ENCODE measurements around the gene PHF23.

Gene PHF23

DNA sequence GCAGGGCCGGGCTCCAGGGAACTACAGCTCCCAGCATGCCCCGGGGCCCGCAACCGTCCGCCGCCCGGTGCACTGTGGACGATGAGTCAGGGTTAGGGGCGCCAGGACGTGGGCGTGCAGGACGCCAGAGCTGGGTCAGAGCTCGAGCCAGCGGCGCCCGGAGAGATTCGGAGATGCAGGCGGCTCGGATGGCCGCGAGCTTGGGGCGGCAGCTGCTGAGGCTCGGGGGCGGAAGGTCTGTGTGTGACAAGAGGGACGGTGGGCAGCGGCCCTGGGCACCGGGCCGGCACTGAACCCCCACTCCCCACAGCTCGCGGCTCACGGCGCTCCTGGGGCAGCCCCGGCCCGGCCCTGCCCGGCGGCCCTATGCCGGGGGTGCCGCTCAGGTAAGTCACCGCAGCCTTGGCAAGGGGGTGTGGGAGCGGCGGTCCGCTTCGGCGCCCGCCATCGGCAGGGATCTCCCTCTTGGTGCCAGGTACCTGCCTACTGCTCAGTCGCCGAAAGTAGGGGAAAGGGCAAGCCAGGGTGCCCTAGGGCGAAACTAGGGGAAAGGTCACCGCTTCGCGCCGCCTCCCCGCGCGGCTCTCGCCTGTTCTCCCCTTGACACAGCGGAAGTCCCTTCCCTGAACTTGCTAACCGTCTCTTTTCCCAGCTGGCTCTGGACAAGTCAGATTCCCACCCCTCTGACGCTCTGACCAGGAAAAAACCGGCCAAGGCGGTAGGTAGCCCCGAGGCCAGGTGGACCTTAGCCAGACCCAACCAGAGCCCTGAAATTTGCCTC lies 19.3 kb downstream of the PHF23 start, which contains the start of the genes ACADVL and DLG4:
ACADVL (plus strand) TSS at position 127 of the 781 bp plus-strand sequence; CDS start at position 174, 47 bp downstream.
DLG4 (minus strand) TSS at position 25 of the 781 bp plus-strand sequence.
- DNase-seq: peak; percentile 44

DNA sequence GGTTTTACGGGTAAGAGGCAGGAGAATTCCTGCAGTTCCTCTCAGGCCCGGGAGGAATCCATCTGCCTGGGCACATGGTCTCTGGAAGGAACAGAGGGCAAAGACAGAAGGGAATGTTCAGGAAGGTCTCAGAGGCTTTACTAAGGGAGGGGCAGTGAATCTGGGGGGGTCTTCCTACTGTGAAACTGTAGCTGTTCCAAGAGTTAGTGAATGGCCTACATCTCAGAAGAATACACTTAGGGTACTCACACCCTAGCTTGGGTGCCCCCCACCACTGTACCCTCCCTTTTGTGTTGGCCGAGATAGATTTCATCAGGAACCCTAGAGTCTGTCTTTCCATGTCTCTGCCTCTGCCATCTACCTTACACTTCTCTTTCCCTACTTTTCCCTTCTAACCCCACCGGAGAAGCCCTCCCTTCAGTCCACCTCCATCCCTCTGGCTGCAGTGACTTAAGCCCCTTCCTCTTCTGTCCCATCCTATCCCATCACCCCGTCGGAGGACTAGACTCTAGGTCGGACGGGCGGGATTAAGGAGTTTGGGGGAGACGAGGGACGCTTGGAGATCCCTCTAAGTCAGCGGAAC lies 19.9 kb downstream of the PHF23 start:
- no peak for DNase-seq

DNA sequence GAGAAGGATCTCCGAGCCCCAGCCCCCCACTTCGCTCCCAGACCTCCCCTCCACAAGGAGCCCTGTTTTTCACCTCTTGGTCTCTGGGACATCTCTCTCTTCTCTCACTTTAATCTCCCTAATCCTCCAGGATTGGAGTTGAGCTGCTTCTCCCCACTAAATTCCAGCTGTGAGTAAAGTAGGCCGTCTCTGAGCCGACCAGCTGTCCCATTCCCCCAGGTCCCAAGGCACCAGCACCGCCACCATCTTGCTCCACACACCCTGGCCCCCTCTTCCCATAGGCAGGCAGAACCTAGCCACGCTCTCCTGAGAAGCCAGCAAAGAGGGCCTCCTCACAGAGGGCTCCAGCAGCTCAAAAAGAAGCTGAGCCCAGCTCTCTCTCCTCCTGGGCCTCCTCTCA lies 20.5 kb downstream of the PHF23 start:
- DNase-seq: no peak

DNA sequence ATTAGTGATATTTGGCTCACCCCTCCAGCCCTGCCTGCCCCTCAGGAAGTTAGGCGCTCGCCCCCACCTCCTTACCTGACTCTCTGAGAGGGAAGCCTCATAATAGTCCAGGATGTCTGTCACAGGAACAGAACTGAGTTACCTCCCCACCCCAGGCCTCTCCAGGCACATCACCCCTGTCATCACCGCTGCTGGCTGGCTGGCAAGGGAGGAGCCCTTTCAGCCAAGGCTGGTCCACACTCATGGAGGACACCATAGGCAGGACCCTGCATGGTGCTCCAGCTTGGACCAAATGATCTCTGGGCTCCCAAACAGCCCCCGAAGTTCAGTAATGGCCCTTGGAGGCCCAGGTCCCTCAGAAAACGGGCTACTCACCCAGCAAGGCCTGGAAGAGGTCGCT lies 21.1 kb downstream of the PHF23 start:
- no peak for DNase-seq

DNA sequence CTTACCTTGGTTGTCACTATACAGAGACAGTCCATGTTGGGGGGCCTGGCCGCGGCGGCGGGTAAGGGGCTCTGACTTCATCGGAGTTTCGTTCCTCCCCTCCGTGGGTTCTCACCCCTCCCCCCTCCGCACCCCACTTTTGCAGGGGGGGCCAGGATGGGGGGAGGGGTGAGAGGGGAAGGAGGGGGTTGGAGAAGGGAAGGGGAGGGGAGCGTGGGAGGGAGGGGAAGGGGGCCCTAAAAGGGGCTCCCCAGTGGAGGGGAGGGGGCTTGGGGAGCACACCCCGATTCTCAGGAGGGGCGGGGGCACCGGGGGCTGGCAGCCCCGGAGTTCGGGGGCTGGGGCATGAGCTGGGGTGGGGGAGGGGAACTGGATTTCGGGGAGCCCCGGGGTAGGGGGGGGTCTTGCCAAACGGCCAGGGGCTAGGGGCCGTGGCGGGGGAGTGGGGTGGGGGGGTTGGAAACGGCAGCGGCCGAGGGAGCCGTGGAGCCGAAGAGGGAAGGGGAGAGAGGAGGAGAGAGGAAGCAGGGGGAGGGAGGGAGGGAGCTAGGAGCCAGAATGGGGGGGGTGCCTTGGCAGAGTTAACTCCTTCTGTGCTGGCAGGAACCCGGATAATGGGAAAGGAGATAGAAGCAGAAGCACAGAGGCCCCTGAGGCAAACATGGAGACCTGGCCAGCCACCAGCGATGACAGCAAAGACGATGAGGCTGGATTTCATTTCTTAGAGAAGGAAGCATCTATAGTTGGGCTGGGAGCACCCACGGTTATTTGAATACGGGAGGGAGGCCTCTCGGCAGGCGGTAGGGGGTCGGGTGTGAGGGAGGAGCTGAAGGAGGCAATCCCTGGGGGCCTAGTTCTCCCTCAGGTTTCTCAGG lies 21.9 kb downstream of the PHF23 start:
- peak; percentile 26 for DNase-seq

DNA sequence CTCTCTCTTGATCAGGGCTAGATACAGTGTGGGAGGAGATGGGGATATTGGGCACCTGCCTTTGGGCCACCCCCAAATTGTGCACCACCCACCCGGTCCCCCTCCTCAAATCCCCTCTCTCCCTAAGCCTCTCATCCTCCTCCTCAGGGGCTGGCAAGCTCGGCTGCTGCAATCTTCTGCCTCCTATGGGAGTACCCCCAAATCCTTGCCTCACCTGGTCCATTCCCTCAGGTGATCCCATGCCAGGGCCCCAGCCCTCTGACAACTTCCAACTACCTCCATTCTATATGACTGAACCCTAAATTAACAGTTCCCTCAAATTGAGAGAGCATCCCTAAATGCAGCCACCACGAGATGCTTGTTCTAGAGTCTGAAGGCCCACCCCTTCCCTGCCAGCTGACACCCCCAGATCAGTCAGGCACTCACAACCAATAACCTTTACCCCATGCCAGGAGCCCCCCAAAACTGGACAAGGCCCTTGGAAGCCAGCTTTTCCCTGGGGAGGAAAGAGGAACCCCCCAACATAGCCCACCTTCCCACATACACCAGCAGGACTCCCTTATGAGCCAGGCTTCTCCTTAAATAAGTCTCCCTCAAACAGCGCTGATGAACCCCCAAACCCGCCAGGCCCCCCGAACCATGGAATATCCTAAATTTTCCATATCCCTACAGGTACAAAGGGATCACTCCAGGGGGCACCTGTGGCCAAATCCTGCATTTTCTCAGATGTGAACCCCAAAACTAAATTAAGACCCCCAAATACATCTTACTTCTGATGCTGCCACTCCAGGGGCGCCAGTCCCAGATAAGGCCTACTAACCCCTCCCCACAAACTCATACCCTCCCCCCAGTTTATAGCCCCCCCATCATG lies 22.8 kb downstream of the PHF23 start:
- DNase-seq: no peak

DNA sequence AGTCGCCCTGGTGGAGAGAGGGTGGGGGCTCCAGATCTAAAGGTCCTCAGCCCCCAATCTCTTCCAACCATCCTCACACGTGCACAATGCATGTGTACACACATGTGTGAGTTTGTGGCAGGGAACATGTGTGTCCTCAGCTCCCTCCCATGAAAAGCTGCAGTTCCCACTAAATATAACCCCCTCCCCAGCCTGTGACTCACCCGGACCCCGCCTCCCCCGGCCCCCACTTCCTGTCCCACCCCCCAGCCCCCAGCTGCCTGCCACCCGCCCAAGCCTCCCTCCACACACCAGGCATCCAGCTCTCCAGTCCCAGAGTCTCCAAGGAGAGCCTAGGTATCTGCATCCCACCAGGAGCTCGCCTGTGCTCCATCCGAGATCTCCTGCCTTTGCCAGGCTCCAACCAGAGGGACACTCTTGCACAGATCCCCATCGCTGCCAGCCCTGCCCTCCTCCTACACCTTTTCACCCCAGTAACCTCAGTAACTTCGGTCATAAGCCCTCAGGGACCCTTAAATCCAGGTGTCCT lies 23.5 kb downstream of the PHF23 start:
- DNase-seq: no peak

DNA sequence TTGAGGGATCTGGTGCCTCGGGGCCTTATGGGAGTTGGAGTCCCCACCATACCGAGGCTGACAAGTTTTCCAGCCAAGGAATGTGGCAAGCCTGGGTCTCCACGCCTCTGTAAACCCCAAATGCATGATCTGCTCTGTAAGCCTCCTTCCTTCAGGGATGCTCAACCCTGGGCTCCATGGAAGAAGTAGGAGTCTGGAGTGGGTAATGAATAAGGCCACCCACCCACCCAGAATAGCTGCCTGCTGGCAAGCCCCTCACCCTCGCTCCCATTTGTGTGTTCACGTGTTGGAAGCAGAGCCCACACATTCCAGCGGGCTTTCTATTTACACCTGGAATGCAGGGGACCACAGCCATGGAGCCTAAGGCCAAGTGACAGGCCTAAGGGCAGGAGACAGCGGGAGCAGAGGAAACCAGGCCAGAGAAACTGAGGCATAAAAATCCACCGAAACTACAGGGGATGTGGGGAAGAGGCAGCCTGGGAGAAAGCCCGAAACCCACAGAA lies 24.1 kb downstream of the PHF23 start:
- no peak for DNase-seq

DNA sequence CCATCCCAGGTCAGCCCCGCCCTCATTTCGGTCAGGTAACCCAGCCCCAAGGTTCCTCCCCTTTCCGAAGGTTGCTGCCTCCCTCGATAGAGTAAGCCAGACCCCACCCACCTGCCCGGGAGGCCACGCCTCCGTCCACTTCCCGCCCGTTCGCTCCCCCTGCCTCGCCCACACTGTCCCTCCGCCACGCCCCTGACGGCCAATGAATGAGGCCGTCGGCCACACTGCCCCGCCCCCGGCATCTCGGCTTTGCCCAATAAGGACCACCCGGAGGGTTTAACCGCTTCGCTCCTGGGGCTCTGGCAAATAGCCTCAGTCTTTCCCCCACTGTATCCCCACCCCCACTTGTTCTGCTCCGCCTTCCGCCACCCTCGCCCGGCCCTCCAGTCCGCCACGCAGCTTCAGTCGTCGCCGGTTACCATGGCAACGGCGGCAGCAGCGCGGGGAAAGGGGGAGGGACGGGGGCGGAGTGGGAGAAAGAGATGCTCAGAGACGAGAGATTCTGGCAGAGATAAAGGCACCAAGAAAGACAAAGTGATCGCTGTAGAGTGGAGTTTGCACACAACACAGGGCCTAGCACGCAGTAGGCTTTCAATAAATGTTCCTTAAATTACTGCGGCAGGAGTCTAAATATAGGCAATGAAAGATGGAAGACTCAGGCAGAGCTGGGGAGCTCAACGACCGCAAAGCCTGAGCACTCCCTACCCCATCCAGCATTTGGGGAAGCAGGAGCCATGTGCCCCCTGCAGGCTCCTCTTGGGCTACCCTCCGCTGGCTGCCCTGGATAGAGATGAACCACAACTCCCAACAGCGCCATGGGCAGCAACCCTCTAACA lies 24.7 kb downstream of the PHF23 start:
- DNase-seq: peak; percentile 98

DNA sequence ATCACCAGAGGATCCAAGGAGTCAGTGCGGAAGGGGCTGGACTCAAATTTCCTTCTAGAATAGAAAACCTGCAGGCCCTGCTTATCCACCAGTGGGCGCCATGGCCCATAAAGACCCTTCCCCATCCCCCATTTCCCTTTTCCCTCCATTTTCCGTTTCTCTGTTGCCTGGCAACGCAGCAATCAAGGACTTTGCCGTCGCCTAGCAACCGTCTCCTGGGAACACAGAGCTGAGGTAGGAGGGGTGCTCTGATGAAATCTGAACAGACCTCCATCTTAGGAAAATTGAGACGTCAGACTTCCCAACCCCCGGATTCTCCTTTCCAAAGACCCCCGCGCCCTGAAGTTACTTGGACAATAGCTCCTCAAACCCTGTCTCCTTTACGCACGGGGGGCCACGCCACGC lies 25.4 kb downstream of the PHF23 start:
- peak; percentile 96 for DNase-seq

DNA sequence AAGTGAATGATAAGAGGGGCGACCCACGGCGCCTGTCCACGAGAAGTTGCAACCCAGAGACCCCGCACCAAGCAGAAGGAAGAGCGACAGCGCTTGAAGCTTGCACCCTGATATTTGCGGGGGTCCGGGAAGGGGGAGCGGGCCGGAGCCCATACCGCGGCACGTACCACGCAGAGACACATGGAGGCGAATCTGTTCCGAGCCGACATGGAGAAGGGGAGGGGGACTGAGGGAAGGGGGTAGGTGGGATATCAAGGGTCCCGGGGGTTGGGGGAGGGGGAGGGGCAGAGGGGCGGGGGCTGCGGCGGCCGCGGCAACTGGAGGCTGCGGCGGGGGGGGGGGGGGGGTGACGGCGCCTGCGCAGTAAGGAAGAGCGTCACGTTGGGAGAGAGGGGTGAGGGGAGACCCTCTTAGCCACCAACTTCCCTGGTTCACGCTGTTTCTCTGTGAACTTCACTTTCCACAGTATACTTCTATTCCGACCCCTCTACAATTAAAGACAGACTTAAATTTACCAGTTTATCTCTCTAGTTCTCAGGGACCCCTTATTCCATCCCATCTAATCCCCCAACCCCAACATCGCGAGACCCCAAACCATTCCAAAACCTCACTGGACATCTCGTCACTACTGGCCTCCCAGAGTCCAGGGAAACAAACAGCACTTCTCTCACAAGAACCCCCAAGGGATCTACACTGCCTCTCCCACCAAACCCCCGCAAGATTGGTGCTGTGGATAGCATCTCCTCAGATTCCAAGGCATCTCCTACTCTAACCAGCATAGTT lies 27.6 kb downstream of the PHF23 start:
- no peak for DNase-seq

DNA sequence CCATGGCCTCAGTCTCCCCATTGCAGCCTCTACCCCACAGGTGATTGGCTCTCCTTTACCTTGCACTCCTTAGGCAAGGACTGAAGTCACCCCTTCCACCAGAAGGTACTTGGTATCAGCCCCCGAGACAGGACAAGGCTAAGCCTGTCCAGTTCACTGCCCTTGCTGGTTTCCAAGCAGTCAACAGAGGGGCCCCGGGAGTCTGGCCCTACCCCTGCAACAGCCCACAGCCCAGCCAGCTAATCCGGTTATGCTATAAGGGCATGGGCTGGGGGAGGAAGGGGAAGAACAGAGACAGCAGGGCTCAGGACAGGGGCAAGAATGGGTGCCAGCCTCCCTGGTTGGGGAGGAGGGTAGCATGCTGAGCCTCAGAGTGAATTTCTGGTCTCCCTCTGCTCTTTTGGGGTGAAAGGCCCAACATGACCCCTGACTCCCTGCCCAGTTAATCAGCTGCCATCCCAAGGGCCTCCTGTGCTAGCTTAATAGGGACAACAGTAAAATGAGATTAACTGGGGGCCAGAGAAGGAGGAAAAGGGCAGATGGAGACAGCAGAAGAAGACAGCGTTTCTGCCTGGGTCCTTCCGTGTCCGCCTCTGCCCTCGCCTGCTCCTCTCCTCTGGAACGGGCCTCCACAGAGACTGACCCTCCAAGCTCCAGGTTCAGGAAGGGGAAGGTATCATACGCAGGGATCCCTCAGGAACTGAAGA lies 30.4 kb downstream of the PHF23 start:
- DNase-seq: no peak

DNA sequence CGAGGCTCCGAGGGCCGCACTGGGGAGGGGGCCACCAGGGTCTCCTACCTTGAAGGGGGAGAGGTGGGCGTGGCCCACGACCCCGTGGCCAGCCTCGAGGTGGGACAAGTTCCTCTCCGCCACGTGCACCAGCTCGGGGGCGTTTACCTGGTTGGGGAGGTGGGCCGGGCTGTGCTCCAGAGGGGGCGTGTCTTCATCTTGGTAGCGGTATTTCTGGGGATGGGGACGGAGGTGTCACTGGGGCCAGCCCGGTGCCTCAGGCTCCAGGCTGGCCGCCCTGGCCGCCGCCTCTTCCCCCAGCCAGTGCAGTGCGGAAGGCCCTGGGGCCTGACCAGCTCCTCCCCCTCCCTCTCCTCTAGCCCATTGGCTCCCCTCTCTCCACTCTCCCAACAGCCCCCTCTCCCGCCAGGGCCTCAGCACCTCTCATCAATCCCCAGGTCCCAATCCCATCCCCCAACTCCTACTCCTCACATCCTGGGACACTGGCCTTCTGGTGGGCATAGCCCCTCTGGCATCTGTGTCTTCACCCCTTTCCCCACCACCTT lies 31.2 kb downstream of the PHF23 start:
- DNase-seq: no peak

DNA sequence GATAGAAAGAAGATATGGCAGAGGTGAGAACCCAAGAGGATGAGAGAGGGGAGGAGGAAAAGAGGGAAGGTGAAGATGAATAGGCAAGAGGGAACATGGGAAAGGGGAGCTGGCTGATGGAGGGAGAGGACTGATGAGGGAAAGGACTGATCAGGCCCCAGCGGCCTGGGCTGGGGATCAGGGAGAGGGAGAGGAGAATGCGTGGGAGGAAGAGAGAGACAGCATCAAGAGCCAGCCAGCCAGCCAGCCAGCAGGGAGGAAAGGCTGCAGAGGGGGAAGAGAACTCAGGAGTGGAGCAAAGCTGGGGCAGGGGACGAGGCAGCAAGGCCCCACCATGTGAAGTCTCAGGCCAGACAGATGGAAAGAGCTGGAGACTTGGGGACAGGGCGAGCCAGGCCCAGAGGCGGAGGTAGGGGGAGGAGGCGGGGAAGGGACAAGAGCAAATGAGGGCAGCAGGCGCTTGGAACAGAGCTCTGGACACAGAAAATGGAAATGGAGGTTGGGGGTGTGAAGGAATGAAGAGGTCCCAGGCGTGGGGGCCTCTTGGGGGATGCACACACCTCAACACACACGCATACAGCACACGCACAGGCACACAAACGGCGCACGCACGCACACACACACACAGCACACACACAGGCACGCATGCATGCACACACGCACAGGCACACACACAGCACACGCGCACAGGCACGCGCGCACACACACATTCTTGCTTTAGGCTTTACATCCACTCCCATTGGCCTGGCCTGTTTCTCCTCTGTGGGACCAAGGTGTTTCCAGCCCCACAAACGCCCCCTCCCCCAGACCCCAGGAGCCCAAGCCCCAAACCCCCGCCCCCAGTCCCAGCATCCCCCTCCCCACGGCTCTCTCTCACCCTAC lies 31.9 kb downstream of the PHF23 start:
- DNase-seq: no peak

DNA sequence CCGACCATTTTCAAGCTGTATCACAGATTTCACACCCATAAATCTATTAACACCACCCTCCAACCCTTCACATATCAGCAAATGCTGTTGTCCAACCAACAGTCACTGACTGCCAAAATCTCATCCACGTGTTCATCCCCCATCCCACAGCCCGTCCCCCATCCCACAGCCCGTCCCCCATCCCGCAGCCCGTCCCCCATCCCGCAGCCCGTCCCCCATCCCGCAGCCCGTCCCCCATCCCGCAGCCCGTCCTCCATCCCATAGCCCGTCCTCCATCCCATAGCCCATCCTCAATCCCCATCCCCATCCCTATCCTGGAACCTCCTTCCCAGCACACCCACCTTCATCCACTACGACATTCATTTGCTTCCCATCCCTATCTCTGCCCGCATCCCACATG lies 33.7 kb downstream of the PHF23 start:
- no peak for DNase-seq

DNA sequence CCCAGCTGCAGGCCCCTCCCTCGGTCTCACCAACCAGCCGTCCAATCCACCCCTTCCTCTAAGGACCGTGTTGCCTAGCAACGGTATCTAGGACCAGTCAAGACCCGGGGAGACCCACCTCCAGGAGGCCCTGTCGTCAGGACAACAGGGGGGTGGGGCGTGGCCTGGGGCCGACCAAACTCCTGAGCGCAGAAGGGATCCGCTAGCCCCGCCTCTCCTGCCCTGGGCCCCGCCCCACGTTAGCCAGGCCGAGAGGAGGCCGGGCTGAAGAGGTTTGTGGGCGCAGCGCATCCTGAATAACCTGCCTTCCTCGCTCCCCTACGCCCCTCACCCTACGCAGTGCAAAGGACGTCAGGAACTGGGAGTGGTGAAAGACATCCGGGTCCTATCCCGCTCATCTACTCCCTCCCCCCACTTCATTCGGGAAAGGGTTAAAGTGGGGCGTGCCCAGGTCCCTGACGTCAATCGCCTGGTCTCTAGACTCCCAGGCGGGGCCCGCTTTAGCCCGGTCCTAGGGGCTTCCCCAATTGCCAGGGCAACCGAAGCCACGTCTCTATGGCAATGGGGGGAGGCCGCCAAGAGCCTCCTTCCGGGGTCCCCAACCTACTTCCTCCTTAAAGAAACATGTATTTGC lies 34.3 kb downstream of the PHF23 start:
- peak; percentile 96 for DNase-seq

DNA sequence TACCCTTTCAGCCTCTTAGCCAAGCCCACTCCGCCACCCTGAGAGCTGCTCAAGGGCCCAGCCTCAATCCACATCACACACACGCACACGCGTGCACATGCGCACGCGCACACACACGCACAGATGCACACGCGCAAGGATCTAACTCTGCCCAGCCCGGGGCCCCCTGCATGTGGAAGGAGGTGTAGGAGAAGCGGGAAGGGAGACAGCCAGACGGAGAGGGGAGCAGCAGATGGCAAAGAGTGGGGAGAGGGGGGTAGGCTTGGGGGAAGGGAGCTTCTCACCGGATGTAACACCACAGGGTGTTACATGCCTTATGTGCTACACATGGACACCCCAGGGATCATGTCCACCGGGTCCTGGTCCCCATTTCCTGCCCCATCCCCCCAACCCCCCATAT lies 34.9 kb downstream of the PHF23 start:
- no peak for DNase-seq

DNA sequence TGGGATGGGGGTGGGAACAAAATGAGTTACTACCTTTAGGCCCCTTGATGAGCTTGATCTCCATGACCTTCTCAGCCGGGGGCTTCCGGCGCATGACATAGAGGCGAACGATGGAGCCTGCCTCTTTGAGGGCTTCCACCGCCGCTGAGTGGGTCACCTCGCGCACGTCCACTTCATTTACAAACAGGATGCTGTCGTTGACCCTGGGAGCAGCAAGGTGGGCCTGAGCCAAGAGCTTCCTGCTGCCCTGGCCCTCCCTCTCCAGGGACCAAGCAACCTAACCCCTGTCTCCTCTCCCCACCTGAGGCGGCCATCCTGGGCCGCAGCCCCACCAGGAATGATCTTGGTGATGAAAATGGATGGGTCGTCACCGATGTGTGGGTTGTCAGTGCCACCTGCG lies 35.9 kb downstream of the PHF23 start:
- no peak for DNase-seq

Data from DMS79 (cell line).